ENCODE data around the gene CNTN4. TPM values are rescaled to one million over a fixed set of nuclear protein-coding genes. Genes with fewer than 3 reads are reported as not detected.

Gene CNTN4
- total RNA-seq, 4 donors from 2014 or later, result 6.6 to 10.7 (median 9.7) TPM

DNA sequence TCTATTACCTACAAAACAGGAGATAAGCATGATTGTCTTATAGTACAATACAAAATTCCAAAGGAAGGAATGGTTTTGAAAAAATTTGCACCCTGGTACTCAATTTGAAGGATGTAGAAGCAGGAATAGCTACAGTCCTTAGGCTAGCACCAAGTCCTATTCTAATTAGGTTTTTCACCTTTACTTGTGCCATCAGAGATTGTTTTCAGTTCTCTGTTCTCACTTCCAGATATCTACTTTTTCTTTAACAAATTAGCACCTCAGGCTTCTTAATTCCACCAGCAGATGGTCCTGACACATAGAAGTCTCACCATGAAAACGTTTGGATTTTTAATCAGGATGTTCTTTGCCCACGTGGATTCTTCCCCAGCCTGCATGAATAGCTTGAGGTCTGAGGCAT lies 967.7 kb downstream of the CNTN4 start:
- Histone ChIP-seq H3K27ac (replicated peaks in 1 of 4) (no peak overlapping the region), H3K4me1 (no peaks in the 10 kb centered on the region), H3K36me3 (no peaks in the 10 kb centered on the region), H3K4me3 (no peak overlapping the region), H3K9me3 (no peaks in the 10 kb centered on the region), H3K27me3 (no peaks in the 10 kb centered on the region)
- intact Hi-C loops (cut with DNase I), result no loop called here
- no peak for TF ChIP-seq EP300 (IDR thresholded peaks at IDR 0.05)
- no peak for TF ChIP-seq POLR2A (IDR thresholded peaks at IDR 0.05; ENCODE audit: low read depth)
- TF ChIP-seq POLR2AphosphoS5 (IDR thresholded peaks at IDR 0.05), result no peak
- TF ChIP-seq, protein P1, sequence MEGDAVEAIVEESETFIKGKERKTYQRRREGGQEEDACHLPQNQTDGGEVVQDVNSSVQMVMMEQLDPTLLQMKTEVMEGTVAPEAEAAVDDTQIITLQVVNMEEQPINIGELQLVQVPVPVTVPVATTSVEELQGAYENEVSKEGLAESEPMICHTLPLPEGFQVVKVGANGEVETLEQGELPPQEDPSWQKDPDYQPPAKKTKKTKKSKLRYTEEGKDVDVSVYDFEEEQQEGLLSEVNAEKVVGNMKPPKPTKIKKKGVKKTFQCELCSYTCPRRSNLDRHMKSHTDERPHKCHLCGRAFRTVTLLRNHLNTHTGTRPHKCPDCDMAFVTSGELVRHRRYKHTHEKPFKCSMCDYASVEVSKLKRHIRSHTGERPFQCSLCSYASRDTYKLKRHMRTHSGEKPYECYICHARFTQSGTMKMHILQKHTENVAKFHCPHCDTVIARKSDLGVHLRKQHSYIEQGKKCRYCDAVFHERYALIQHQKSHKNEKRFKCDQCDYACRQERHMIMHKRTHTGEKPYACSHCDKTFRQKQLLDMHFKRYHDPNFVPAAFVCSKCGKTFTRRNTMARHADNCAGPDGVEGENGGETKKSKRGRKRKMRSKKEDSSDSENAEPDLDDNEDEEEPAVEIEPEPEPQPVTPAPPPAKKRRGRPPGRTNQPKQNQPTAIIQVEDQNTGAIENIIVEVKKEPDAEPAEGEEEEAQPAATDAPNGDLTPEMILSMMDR (IDR thresholded peaks at IDR 0.05), result no peak
- no peak for DNase-seq (ENCODE audit: extremely low spot score)
- 32% methylated on average over 2 of the region's 2 CpGs for WGBS

DNA sequence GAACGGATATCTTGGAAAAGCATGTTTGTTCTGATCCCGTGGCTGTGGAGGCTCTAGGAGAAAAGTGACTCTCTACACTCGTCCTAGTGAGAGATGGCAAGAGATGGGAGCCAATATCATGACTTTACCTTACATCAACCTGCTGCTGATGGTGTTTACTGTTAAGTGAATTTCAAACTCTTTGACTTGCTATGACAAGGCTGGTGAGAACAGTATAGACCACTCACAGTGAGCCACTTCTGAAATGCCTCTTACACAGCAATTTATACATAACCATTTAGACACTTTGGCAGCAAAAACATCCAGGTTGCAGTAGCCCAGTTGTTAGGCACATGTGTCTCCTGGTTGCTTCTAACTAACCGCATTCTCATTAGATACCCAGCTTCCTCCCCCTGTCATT lies 968.2 kb downstream of the CNTN4 start:
- H3K27me3 ChIP-seq, result no peaks in the 10 kb centered on the region
- no peak overlapping the region for H3K4me3 ChIP-seq
- intact Hi-C loops (cut with DNase I), result no loop called here
- no peaks in the 10 kb centered on the region for H3K9me3 ChIP-seq
- H3K36me3 ChIP-seq, result no peaks in the 10 kb centered on the region
- DNase-seq (ENCODE audit: extremely low spot score), result no peak
- 84% methylated on average over 4 of the region's 4 CpGs for WGBS
- TF ChIP-seq POLR2A (IDR thresholded peaks at IDR 0.05; ENCODE audit: low read depth) (no peak), POLR2AphosphoS5 (IDR thresholded peaks at IDR 0.05) (no peak), EP300 (IDR thresholded peaks at IDR 0.05) (no peak)
- TF ChIP-seq, protein P1 (IDR thresholded peaks at IDR 0.05), result no peak
- no peaks in the 10 kb centered on the region for H3K4me1 ChIP-seq
- no peak overlapping the region for H3K27ac ChIP-seq (replicated peaks in 1 of 4)

DNA sequence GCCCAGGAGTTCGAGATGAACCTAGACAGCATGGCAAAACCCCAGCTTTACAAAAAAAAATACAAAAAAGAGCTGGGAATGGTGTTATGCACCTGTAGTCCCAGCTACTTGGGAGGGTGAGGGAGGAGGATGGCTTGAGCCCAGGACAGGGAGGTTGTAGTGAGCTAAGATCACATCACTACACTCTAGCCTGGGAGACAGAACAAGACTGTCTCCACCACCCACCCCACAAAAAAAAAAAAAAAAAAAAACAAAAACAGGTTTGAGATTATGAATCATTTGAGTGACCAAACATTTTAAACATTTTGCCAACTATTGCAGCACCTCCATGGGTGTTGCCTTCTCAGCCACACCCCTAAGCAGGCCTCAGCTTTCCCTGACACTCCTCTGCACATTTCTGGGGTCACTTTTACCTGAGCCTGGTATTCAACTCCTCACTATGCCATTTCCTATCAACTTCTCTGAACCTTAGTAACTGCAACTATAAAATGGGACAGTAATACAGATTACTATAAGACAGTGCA lies 969.8 kb downstream of the CNTN4 start:
- WGBS, result 85% methylated on average over 1 of the region's 1 CpG
- TF ChIP-seq POLR2A (IDR thresholded peaks at IDR 0.05; ENCODE audit: low read depth) (no peak), POLR2AphosphoS5 (IDR thresholded peaks at IDR 0.05) (no peak), EP300 (IDR thresholded peaks at IDR 0.05) (no peak)
- TF ChIP-seq, protein P1 (IDR thresholded peaks at IDR 0.05), result no peak
- no peaks in the 10 kb centered on the region for H3K27me3 ChIP-seq
- H3K27ac ChIP-seq (replicated peaks in 1 of 4), result no peak overlapping the region
- no peaks in the 10 kb centered on the region for H3K4me1 ChIP-seq
- no peak for DNase-seq (ENCODE audit: extremely low spot score)
- no peak overlapping the region for H3K4me3 ChIP-seq
- no peaks in the 10 kb centered on the region for H3K36me3 ChIP-seq
- no peaks in the 10 kb centered on the region for H3K9me3 ChIP-seq
- intact Hi-C loops (cut with DNase I), result no loop called here

DNA sequence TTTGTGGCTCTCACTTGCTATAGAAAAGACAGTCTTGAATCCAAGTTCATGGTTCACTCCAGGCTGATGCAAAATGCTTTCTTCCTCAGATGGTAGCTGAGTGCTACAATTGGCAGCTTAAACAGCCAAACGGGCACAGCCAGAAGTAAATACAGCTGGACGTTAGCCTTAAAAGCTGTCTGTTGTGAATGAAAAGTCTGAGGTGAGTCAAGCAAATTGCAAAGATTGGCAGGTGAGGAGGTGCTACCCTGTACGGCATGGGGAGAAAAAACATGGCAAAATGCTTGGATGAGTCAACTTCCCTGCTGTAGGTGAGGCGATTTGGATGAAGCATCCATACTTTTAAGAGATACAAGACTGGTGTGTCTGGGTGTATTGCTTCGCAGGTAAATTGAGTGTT lies 971.1 kb downstream of the CNTN4 start:
- no peak overlapping the region for H3K4me3 ChIP-seq
- intact Hi-C loops (cut with DNase I), result no loop called here
- no peak for DNase-seq (ENCODE audit: extremely low spot score)
- TF ChIP-seq POLR2AphosphoS5 (IDR thresholded peaks at IDR 0.05), result no peak
- no peak for TF ChIP-seq POLR2A (IDR thresholded peaks at IDR 0.05; ENCODE audit: low read depth)
- TF ChIP-seq, protein P1 (IDR thresholded peaks at IDR 0.05), result no peak
- no peaks in the 10 kb centered on the region for H3K36me3 ChIP-seq
- H3K27ac ChIP-seq (replicated peaks in 1 of 4), result no peak overlapping the region
- H3K27me3 ChIP-seq, result no peaks in the 10 kb centered on the region
- H3K4me1 ChIP-seq, result no peaks in the 10 kb centered on the region
- H3K9me3 ChIP-seq, result no peaks in the 10 kb centered on the region
- 64% methylated on average over 5 of the region's 5 CpGs for WGBS

GRCh38 chr3:3071136-3071535 lies 972.5 kb downstream of the CNTN4 start:
- Histone ChIP-seq H3K4me1 (no peaks in the 10 kb centered on the region), H3K36me3 (no peaks in the 10 kb centered on the region), H3K9me3 (no peaks in the 10 kb centered on the region), H3K4me3 (no peak overlapping the region), H3K27me3 (no peaks in the 10 kb centered on the region), H3K27ac (replicated peaks in 1 of 4) (no peak overlapping the region)
- intact Hi-C loops (cut with DNase I), result no loop called here
- WGBS, result 56% methylated on average over 5 of the region's 5 CpGs
- no peak for DNase-seq (ENCODE audit: extremely low spot score)
- TF ChIP-seq, protein P1 (IDR thresholded peaks at IDR 0.05), result no peak
- TF ChIP-seq POLR2A (IDR thresholded peaks at IDR 0.05; ENCODE audit: low read depth) (no peak), EP300 (IDR thresholded peaks at IDR 0.05) (no peak), POLR2AphosphoS5 (IDR thresholded peaks at IDR 0.05) (no peak)
